GM21737 (cell line): ENCODE data around the gene MED15.
"Not testable (repeated sequence)": the region's sequence is repeated elsewhere in the genome, so short reads cannot be mapped to it uniquely, and the experiment has no call there.

ENCODE experiments used
- ATAC-seq: cut with Tn5 transposase; IDR thresholded peaks from one replicate; pipeline ENCODE4 v1.9.1; 2021; ENCODE audit warnings: mild to moderate bottlenecking, moderate library complexity; ENCODE audit not compliant: unreplicated experiment

Gene MED15

GRCh38 chr22:20594486-20594885, 87.1 kb downstream of the MED15 start:
- not testable (repeated sequence) for ATAC-seq

- ATAC-seq = no peak
Observed at GRCh38 chr22:20595461-20595860, 88.1 kb downstream of the MED15 start.

GRCh38 chr22:20599117-20599516, 91.7 kb downstream of the MED15 start:
- no peak for ATAC-seq

- no peak for ATAC-seq
Observed at GRCh38 chr22:20600137-20600673, 92.8 kb downstream of the MED15 start.

- ATAC-seq = no peak
Observed at GRCh38 chr22:20601308-20601707, 93.9 kb downstream of the MED15 start.

GRCh38 chr22:20602609-20603164, 95.3 kb downstream of the MED15 start:
- ATAC-seq = no peak

GRCh38 chr22:20604092-20604747, 96.8 kb downstream of the MED15 start:
- no peak for ATAC-seq

- no peak for ATAC-seq
Observed at GRCh38 chr22:20604776-20605221, 97.4 kb downstream of the MED15 start.

- ATAC-seq = no peak
Observed at GRCh38 chr22:20605328-20605727, 97.9 kb downstream of the MED15 start.

GRCh38 chr22:20606041-20606783, 98.8 kb downstream of the MED15 start:
- no peak for ATAC-seq

- ATAC-seq = no peak
Observed at GRCh38 chr22:20606784-20607128, 99.3 kb downstream of the MED15 start.

GRCh38 chr22:20607157-20607907, 99.9 kb downstream of the MED15 start:
- ATAC-seq = no peak

- no peak for ATAC-seq
Observed at GRCh38 chr22:20610243-20610686, 102.9 kb downstream of the MED15 start.

GRCh38 chr22:20610757-20611156, 103.3 kb downstream of the MED15 start:
- no peak for ATAC-seq

GRCh38 chr22:20611418-20611817, 104.0 kb downstream of the MED15 start:
- ATAC-seq = no peak

- ATAC-seq = no peak
Observed at GRCh38 chr22:20613301-20613700, 105.9 kb downstream of the MED15 start.

- no peak for ATAC-seq
Observed at GRCh38 chr22:20615021-20615420, 107.6 kb downstream of the MED15 start.

- ATAC-seq = no peak
Observed at GRCh38 chr22:20615533-20616450, 108.4 kb downstream of the MED15 start.

GRCh38 chr22:20616451-20617043, 109.1 kb downstream of the MED15 start:
- ATAC-seq = no peak

- ATAC-seq = no peak
Observed at GRCh38 chr22:20618488-20618887, 111.1 kb downstream of the MED15 start.
